ENCODE measurements around the gene SLC12A3.
"Not testable (repeated sequence)": the region's sequence is repeated elsewhere in the genome, so short reads cannot be mapped to it uniquely, and the experiment has no call there.

SLC12A3 gene

GRCh38 chr16:56848029-56848936, 16.7 kb upstream of the SLC12A3 start:
- peak in 1 of 5 experiments; percentile 34 for DNase-seq

- no peak for DNase-seq
Observed at GRCh38 chr16:56848955-56849689, 15.9 kb upstream of the SLC12A3 start.

GRCh38 chr16:56849690-56850680, 15.0 kb upstream of the SLC12A3 start:
- DNase-seq, result no peak

GRCh38 chr16:56851671-56852400, 13.2 kb upstream of the SLC12A3 start:
- peak in 1 of 5 experiments; percentile 50 for DNase-seq

- no peak for DNase-seq
Observed at GRCh38 chr16:56852401-56852730, 12.6 kb upstream of the SLC12A3 start.

GRCh38 chr16:56852968-56853367, 12.0 kb upstream of the SLC12A3 start:
- DNase-seq, result no peak

GRCh38 chr16:56855201-56855600, 9.8 kb upstream of the SLC12A3 start:
- DNase-seq, result no peak

- no peak for DNase-seq
Observed at GRCh38 chr16:56855946-56856345, 9.1 kb upstream of the SLC12A3 start.

GRCh38 chr16:56856876-56857447, 8.0 kb upstream of the SLC12A3 start:
- DNase-seq, result no peak

GRCh38 chr16:56858374-56858773, 6.6 kb upstream of the SLC12A3 start:
- DNase-seq, result no peak

- no peak for DNase-seq
Observed at GRCh38 chr16:56859636-56860035, 5.4 kb upstream of the SLC12A3 start.

- peak in 3 of 5 experiments; percentile 45 to 94 (median 46) for DNase-seq
Observed at GRCh38 chr16:56860226-56861020, 4.6 kb upstream of the SLC12A3 start.

- DNase-seq, result peak in 1 of 5 experiments; percentile 55
Observed at GRCh38 chr16:56861092-56861610, 3.9 kb upstream of the SLC12A3 start.

- DNase-seq, result no peak
Observed at GRCh38 chr16:56861756-56862155, 3.3 kb upstream of the SLC12A3 start.

- DNase-seq, result peak in 2 of 5 experiments; percentile 17 to 51
Observed at GRCh38 chr16:56862776-56863175, 2.2 kb upstream of the SLC12A3 start.

GRCh38 chr16:56865394-56866062, 521 bp downstream of the SLC12A3 start:
- no peak for DNase-seq

GRCh38 chr16:56866955-56867830, 2.2 kb downstream of the SLC12A3 start:
- peak in 3 of 5 experiments; percentile 9 to 66 (median 28) for DNase-seq

GRCh38 chr16:56868175-56868574, 3.2 kb downstream of the SLC12A3 start:
- DNase-seq, result no peak

GRCh38 chr16:56868766-56869165, 3.8 kb downstream of the SLC12A3 start:
- not testable (repeated sequence) for DNase-seq

All from T-helper 2 cell (primary cell).